NCI-H82 treated with DMSO at 0.1 percent for 48 hours (cell line): Measurements from ENCODE around the gene AP1AR.
"Not testable (repeated sequence)": the region's sequence is repeated elsewhere in the genome, so short reads cannot be mapped to it uniquely, and the experiment has no call there.

Source experiments
- DNase-seq: peaks from one replicate; lab custom pipeline; 2025; ENCODE audit not compliant: unreplicated experiment; lab: John Stamatoyannopoulos, UW

The AP1AR gene

GRCh38 chr4:112231779-112232713 is at the start of gene AP1AR:
Gene AP1AR, plus strand, starts transcription at chr4:112231787. Its CDS starts 305 bp downstream, at chr4:112232092.
- peak; percentile 62 for DNase-seq

GRCh38 chr4:112182604-112183003 is 49.0 kb upstream of the AP1AR start:
- no peak for DNase-seq

- DNase-seq: no peak
Measured at GRCh38 chr4:112183252-112183651, 48.3 kb upstream of the AP1AR start.

GRCh38 chr4:112184438-112184837 is 47.1 kb upstream of the AP1AR start:
- no peak for DNase-seq

- no peak for DNase-seq
Measured at GRCh38 chr4:112185334-112185733, 46.3 kb upstream of the AP1AR start.

GRCh38 chr4:112185740-112186670 is 45.6 kb upstream of the AP1AR start:
- no peak for DNase-seq

GRCh38 chr4:112189754-112190153 is 41.8 kb upstream of the AP1AR start:
- no peak for DNase-seq

GRCh38 chr4:112190684-112191083 is 40.9 kb upstream of the AP1AR start:
- DNase-seq: no peak

GRCh38 chr4:112196461-112196860 is 35.1 kb upstream of the AP1AR start:
- DNase-seq: peak; percentile 23

GRCh38 chr4:112199041-112199440 is 32.5 kb upstream of the AP1AR start:
- DNase-seq: no peak

- no peak for DNase-seq
Measured at GRCh38 chr4:112201915-112202505, 29.6 kb upstream of the AP1AR start.

GRCh38 chr4:112203593-112203992 is 28.0 kb upstream of the AP1AR start:
- no peak for DNase-seq

- no peak for DNase-seq
Measured at GRCh38 chr4:112206431-112206830, 25.2 kb upstream of the AP1AR start.

- not testable (repeated sequence) for DNase-seq
Measured at GRCh38 chr4:112208137-112209095, 23.2 kb upstream of the AP1AR start.

- DNase-seq: no peak
Measured at GRCh38 chr4:112210777-112211176, 20.8 kb upstream of the AP1AR start.

- DNase-seq: no peak
Measured at GRCh38 chr4:112213091-112213490, 18.5 kb upstream of the AP1AR start.

- DNase-seq: no peak
Measured at GRCh38 chr4:112213856-112214255, 17.7 kb upstream of the AP1AR start.

GRCh38 chr4:112214390-112215264 is 17.0 kb upstream of the AP1AR start:
- no peak for DNase-seq

- no peak for DNase-seq
Measured at GRCh38 chr4:112219826-112220366, 11.7 kb upstream of the AP1AR start.
